Stimulated activated memory B cell treated with anti-CD40 and anti-IgM and Interleukin-4, amounts not matched to agents 10 μg/mL and 1 μg/mL and 100 μg/mL, for 72 hours (primary cell): ENCODE results near the gene RHOXF2.
"Not testable (repeated sequence)": the region's sequence is repeated elsewhere in the genome, so short reads cannot be mapped to it uniquely, and the experiment has no call there.

Source experiments
- ATAC-seq: fragments of 150-1000 bp; cut with Tn5 transposase; 2 replicates; pipeline ENCODE4 v1.10.0; 2021
- H3K27ac Mint-ChIP-seq: one replicate; pipeline ENCODE4 v1.8.0; 2022; ENCODE audit warnings: mild to moderate bottlenecking, mixed read lengths
- H3K27me3 Mint-ChIP-seq: one replicate; pipeline ENCODE4 v1.8.0; 2022; ENCODE audit warnings: mixed read lengths
- H3K36me3 Mint-ChIP-seq: one replicate; pipeline ENCODE4 v1.8.0; 2022; ENCODE audit warnings: mixed read lengths
- H3K4me1 Mint-ChIP-seq: one replicate; pipeline ENCODE4 v1.8.0; 2022; ENCODE audit warnings: mixed read lengths
- H3K4me3 Mint-ChIP-seq: one replicate; pipeline ENCODE4 v1.8.0; 2022; ENCODE audit warnings: mild to moderate bottlenecking, moderate library complexity, mixed read lengths
- H3K9me3 Mint-ChIP-seq: one replicate; pipeline ENCODE4 v1.8.0; 2022; ENCODE audit warnings: mixed read lengths

The RHOXF2 gene, protein sequence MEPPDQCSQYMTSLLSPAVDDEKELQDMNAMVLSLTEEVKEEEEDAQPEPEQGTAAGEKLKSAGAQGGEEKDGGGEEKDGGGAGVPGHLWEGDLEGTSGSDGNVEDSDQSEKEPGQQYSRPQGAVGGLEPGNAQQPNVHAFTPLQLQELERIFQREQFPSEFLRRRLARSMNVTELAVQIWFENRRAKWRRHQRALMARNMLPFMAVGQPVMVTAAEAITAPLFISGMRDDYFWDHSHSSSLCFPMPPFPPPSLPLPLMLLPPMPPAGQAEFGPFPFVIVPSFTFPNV

GRCh38 chrX:120158313-120158712 lies at the start of gene RHOXF2:
Gene RHOXF2, plus strand, starts transcription at chrX:120158613. Its CDS starts 138 bp downstream, at chrX:120158751.
- not testable (repeated sequence) for H3K4me3 Mint-ChIP-seq, H3K9me3 Mint-ChIP-seq, H3K36me3 Mint-ChIP-seq, H3K4me1 Mint-ChIP-seq, ATAC-seq, H3K27ac Mint-ChIP-seq, H3K27me3 Mint-ChIP-seq

- Mint-ChIP-seq H3K9me3 (peaks cover 2% of the 10 kb centered on the region), H3K4me1 (no peaks in the 10 kb centered on the region), H3K4me3 (no peak overlapping the region), H3K36me3 (peaks cover 6% of the 10 kb centered on the region), H3K27me3 (no peaks in the 10 kb centered on the region), H3K27ac (no peak overlapping the region)
- no peak for ATAC-seq
These were observed 49.0 kb upstream of the RHOXF2 start for GRCh38 chrX:120109378-120109777.

- Mint-ChIP-seq H3K4me1 (no peaks in the 10 kb centered on the region), H3K36me3 (no peaks in the 10 kb centered on the region), H3K27me3 (no peaks in the 10 kb centered on the region), H3K9me3 (peaks cover 3% of the 10 kb centered on the region), H3K4me3 (no peak overlapping the region), H3K27ac (no peak overlapping the region)
- ATAC-seq: no peak
These were observed 46.8 kb upstream of the RHOXF2 start for GRCh38 chrX:120111611-120112010.

DNA sequence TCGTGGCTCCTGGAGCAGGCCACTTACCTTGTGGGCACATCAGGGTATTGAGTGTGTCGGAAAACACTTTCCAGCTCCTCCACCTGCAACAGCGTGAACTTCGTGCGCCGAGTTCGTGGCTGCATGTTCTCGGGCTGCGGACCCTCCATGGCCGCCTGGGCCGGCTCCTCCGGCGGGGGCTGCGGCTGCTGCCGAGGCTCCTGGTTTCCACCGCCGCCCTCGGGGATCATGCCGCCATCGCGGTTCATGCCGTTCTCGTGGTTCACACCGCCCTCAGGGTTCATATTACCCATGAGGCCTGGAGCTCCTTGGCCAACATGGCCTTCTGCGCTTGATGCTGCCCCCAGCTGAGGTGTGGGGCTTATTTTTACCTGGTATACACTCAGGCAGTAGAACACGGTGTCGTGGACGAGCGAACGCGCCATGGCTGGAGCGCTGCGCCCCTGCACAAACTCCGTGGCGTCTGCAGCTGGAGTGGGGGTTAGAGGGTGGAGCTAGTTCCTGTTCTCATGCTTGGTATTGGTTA lies 42.9 kb upstream of the RHOXF2 start, which contains the start of gene RHOXF1:
TSS of gene RHOXF1 (minus strand) at position 476 of the 526 bp plus-strand sequence. CDS start at position 425, 51 bp downstream.
- Mint-ChIP-seq H3K27me3 (no peaks in the 10 kb centered on the region), H3K36me3 (no peaks in the 10 kb centered on the region), H3K27ac (no peak within 1 kb of the TSS), H3K4me3 (no peak within 1 kb of the TSS), H3K9me3 (peaks cover 3% of the 10 kb centered on the region), H3K4me1 (no peaks in the 10 kb centered on the region)
- no peak for ATAC-seq

- ATAC-seq: no peak
- Mint-ChIP-seq H3K27ac (no peak overlapping the region), H3K27me3 (no peaks in the 10 kb centered on the region), H3K36me3 (no peaks in the 10 kb centered on the region), H3K4me3 (no peak overlapping the region), H3K4me1 (no peaks in the 10 kb centered on the region), H3K9me3 (no peaks in the 10 kb centered on the region)
These were observed 38.2 kb upstream of the RHOXF2 start for GRCh38 chrX:120120223-120120622.

GRCh38 chrX:120125444-120125843 lies 33.0 kb upstream of the RHOXF2 start:
- no peaks in the 10 kb centered on the region for H3K9me3 Mint-ChIP-seq
- H3K27me3 Mint-ChIP-seq: no peaks in the 10 kb centered on the region
- no peaks in the 10 kb centered on the region for H3K36me3 Mint-ChIP-seq
- no peak overlapping the region for H3K27ac Mint-ChIP-seq
- ATAC-seq: no peak
- no peaks in the 10 kb centered on the region for H3K4me1 Mint-ChIP-seq
- no peak overlapping the region for H3K4me3 Mint-ChIP-seq

DNA sequence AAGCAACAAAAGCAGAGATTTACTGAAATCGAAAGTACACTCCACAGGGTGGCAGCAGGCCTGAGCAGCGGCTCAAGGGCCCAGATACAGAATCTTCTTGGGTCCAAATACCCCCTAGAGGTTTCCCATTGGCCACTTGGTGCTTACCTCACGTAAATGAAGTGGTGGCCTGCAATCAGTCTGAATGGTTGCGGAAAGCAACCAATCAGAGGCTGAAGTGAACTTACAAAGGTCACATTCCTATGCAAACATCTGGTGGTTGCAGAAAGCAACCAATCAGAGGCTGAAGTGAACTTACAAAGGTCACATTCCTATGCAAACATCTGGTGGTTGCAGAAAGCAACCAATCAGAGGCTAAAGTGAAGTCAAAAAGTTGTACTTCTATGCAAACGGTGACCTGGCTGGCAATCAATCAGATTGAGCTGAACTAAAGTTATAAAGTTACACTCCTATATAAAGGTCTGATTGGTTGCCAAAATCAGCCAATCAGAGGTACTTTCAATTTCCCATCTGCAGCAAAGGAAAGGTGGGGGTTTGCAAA lies 30.0 kb upstream of the RHOXF2 start:
- H3K4me1 Mint-ChIP-seq, H3K9me3 Mint-ChIP-seq, H3K27ac Mint-ChIP-seq, H3K36me3 Mint-ChIP-seq, ATAC-seq, H3K4me3 Mint-ChIP-seq, H3K27me3 Mint-ChIP-seq: not testable (repeated sequence)

- Mint-ChIP-seq H3K36me3 (no peaks in the 10 kb centered on the region), H3K4me1 (no peaks in the 10 kb centered on the region), H3K9me3 (no peaks in the 10 kb centered on the region), H3K27ac (no peak overlapping the region), H3K27me3 (no peaks in the 10 kb centered on the region), H3K4me3 (no peak overlapping the region)
- no peak for ATAC-seq
These were observed 22.3 kb upstream of the RHOXF2 start for GRCh38 chrX:120136128-120136527.

GRCh38 chrX:120136840-120137239 lies 21.6 kb upstream of the RHOXF2 start:
- no peaks in the 10 kb centered on the region for H3K36me3 Mint-ChIP-seq
- H3K4me1 Mint-ChIP-seq: no peaks in the 10 kb centered on the region
- no peak overlapping the region for H3K27ac Mint-ChIP-seq
- ATAC-seq: no peak
- H3K27me3 Mint-ChIP-seq: no peaks in the 10 kb centered on the region
- H3K4me3 Mint-ChIP-seq: no peak overlapping the region
- no peaks in the 10 kb centered on the region for H3K9me3 Mint-ChIP-seq

DNA sequence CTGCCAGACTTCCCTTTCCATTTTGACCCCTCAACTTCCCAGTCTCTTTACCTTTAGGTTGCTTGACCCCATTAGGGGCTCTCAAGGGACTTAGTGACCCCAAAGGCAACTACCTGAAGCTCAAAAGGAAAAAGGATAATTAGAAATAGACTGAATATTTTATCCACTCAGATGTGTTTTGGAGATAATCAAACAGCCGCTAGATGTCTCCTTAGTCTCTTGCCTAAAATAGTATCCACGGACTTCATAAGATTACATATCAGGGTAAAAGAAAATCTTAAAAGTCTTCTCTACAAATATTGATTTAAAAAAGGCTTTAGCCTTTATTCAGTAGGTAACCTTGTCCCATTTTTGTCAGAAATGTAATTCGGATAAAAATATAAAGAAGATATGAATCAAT lies 21.0 kb upstream of the RHOXF2 start:
- Mint-ChIP-seq H3K27me3 (no peaks in the 10 kb centered on the region), H3K27ac (no peak overlapping the region), H3K4me3 (no peak overlapping the region), H3K9me3 (no peaks in the 10 kb centered on the region), H3K36me3 (no peaks in the 10 kb centered on the region), H3K4me1 (peaks cover 2% of the 10 kb centered on the region)
- no peak for ATAC-seq

- Mint-ChIP-seq H3K27me3 (no peaks in the 10 kb centered on the region), H3K9me3 (no peaks in the 10 kb centered on the region), H3K4me1 (peaks cover 24% of the 10 kb centered on the region), H3K36me3 (no peaks in the 10 kb centered on the region), H3K27ac (no peak overlapping the region), H3K4me3 (no peak overlapping the region)
- ATAC-seq: no peak
These were observed 18.0 kb upstream of the RHOXF2 start for GRCh38 chrX:120140293-120140981.

- Mint-ChIP-seq H3K9me3 (peaks cover 7% of the 10 kb centered on the region), H3K27ac (peak overlapping the region; percentile 35), H3K27me3 (no peaks in the 10 kb centered on the region), H3K36me3 (peaks cover 11% of the 10 kb centered on the region), H3K4me1 (peaks cover 24% of the 10 kb centered on the region), H3K4me3 (peak overlapping the region; percentile 52)
- ATAC-seq: no peak
These were observed 14.1 kb upstream of the RHOXF2 start for GRCh38 chrX:120144178-120144844.

- Mint-ChIP-seq H3K27me3 (no peaks in the 10 kb centered on the region), H3K36me3 (peaks cover 11% of the 10 kb centered on the region), H3K4me3 (no peak overlapping the region), H3K4me1 (peaks cover 24% of the 10 kb centered on the region), H3K27ac (no peak overlapping the region), H3K9me3 (peaks cover 7% of the 10 kb centered on the region)
- ATAC-seq: no peak
These were observed 13.0 kb upstream of the RHOXF2 start for GRCh38 chrX:120145295-120145925.

DNA sequence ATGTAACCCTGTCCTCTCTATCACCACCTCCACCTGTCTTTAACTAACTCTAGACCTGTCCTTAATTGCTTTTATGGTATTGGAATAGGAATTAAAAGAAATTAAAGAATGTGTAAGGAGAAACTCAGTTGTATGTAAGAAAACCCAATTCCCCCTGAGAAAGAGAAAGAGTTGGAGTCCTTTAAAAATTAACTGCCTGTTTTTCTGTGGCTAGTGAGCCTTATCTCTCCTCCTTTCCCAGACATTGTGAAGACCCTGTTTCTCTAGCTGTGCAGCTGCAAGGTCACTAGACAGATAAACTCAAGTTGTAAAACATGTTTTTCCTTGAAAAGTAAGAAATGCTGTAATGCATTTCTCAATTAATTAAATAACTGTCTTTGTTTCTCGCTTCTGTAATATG lies 12.1 kb upstream of the RHOXF2 start:
- not testable (repeated sequence) for H3K27ac Mint-ChIP-seq, H3K27me3 Mint-ChIP-seq, H3K4me3 Mint-ChIP-seq, ATAC-seq, H3K9me3 Mint-ChIP-seq
- Mint-ChIP-seq H3K36me3 (peaks cover 11% of the 10 kb centered on the region), H3K4me1 (peaks cover 24% of the 10 kb centered on the region)

DNA sequence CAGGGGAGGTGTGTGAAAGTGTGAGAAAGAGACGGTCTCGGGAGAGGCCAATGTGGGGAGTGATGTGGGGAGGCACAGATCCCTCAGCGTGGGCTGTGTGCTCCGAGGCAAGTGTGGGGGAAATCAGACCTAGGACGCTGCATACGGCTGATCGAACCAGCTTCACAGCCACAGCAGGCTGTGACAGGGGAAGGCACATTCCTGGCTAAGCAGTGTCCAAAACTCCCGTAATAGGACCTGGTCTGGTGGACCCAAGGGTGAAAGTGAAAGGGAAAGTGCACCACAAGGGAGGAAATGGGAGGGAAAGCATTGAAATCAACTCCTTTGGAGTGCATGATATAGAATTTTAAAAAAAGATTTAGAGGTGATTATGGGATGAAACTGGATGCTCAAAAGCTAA lies 10.9 kb upstream of the RHOXF2 start:
- H3K4me3 Mint-ChIP-seq: no peak overlapping the region
- ATAC-seq: no peak

More for the DNA sequence above, 10.9 kb upstream of the RHOXF2 start:
- Mint-ChIP-seq H3K4me1 (peaks cover 21% of the 10 kb centered on the region), H3K27me3 (no peaks in the 10 kb centered on the region), H3K27ac (no peak overlapping the region), H3K9me3 (peaks cover 7% of the 10 kb centered on the region), H3K36me3 (peaks cover 11% of the 10 kb centered on the region)
